ENCODE measurements around the gene EID3.
"Not testable (repeated sequence)": the region's sequence is repeated elsewhere in the genome, so short reads cannot be mapped to it uniquely, and the experiment has no call there.

EID3 gene

GRCh38 chr12:104322533-104322932, 19.0 kb downstream of the EID3 start:
- peaks cover 76% of the 10 kb centered on the region for H3K36me3 ChIP-seq (ENCODE audit: insufficient read depth, low read length)
- not testable (repeated sequence) for H3K27me3 ChIP-seq (ENCODE audit: insufficient read depth, low read length); H3K4me1 ChIP-seq (ENCODE audit: insufficient read depth, low read length); H2AFZ ChIP-seq (ENCODE audit: low read depth, low read length); H3K4me3 ChIP-seq (ENCODE audit: low read length); H3K9me3 ChIP-seq (ENCODE audit: low read length)

GRCh38 chr12:104323899-104324298, 20.4 kb downstream of the EID3 start:
- no peaks in the 10 kb centered on the region for H3K4me1 ChIP-seq (ENCODE audit: insufficient read depth, low read length)
- H3K4me3 ChIP-seq (ENCODE audit: low read length): no peak overlapping the region
- peaks cover 70% of the 10 kb centered on the region for H3K36me3 ChIP-seq (ENCODE audit: insufficient read depth, low read length)
- no peaks in the 10 kb centered on the region for H3K9me3 ChIP-seq (ENCODE audit: low read length)
- no peak overlapping the region for H2AFZ ChIP-seq (ENCODE audit: low read depth, low read length)
- no peaks in the 10 kb centered on the region for H3K27me3 ChIP-seq (ENCODE audit: insufficient read depth, low read length)

GRCh38 chr12:104328278-104328677, 24.7 kb downstream of the EID3 start:
- H2AFZ ChIP-seq (ENCODE audit: low read depth, low read length); H3K27me3 ChIP-seq (ENCODE audit: insufficient read depth, low read length); H3K4me1 ChIP-seq (ENCODE audit: insufficient read depth, low read length); H3K4me3 ChIP-seq (ENCODE audit: low read length); H3K9me3 ChIP-seq (ENCODE audit: low read length): not testable (repeated sequence)
- H3K36me3 ChIP-seq (ENCODE audit: insufficient read depth, low read length): peaks cover 49% of the 10 kb centered on the region

GRCh38 chr12:104328790-104329189, 25.3 kb downstream of the EID3 start:
- H3K4me3 ChIP-seq (ENCODE audit: low read length): no peak overlapping the region
- H3K4me1 ChIP-seq (ENCODE audit: insufficient read depth, low read length): no peaks in the 10 kb centered on the region
- H3K9me3 ChIP-seq (ENCODE audit: low read length): no peaks in the 10 kb centered on the region
- no peak overlapping the region for H2AFZ ChIP-seq (ENCODE audit: low read depth, low read length)
- H3K36me3 ChIP-seq (ENCODE audit: insufficient read depth, low read length): peaks cover 53% of the 10 kb centered on the region
- no peaks in the 10 kb centered on the region for H3K27me3 ChIP-seq (ENCODE audit: insufficient read depth, low read length)

GRCh38 chr12:104329707-104330532, 26.4 kb downstream of the EID3 start:
- no peaks in the 10 kb centered on the region for H3K9me3 ChIP-seq (ENCODE audit: low read length)
- no peak overlapping the region for H2AFZ ChIP-seq (ENCODE audit: low read depth, low read length)
- H3K27me3 ChIP-seq (ENCODE audit: insufficient read depth, low read length): no peaks in the 10 kb centered on the region
- H3K4me3 ChIP-seq (ENCODE audit: low read length): no peak overlapping the region
- no peaks in the 10 kb centered on the region for H3K4me1 ChIP-seq (ENCODE audit: insufficient read depth, low read length)
- H3K36me3 ChIP-seq (ENCODE audit: insufficient read depth, low read length): peaks cover 52% of the 10 kb centered on the region

GRCh38 chr12:104331376-104331775, 27.8 kb downstream of the EID3 start:
- Histone ChIP-seq H3K4me1 (ENCODE audit: insufficient read depth, low read length) (no peaks in the 10 kb centered on the region), H3K9me3 (ENCODE audit: low read length) (no peaks in the 10 kb centered on the region), H3K4me3 (ENCODE audit: low read length) (no peak overlapping the region), H3K27me3 (ENCODE audit: insufficient read depth, low read length) (no peaks in the 10 kb centered on the region), H3K36me3 (ENCODE audit: insufficient read depth, low read length) (peaks cover 55% of the 10 kb centered on the region), H2AFZ (ENCODE audit: low read depth, low read length) (no peak overlapping the region)

- not testable (repeated sequence) for H2AFZ ChIP-seq (ENCODE audit: low read depth, low read length); H3K9me3 ChIP-seq (ENCODE audit: low read length); H3K4me3 ChIP-seq (ENCODE audit: low read length); H3K27me3 ChIP-seq (ENCODE audit: insufficient read depth, low read length); H3K4me1 ChIP-seq (ENCODE audit: insufficient read depth, low read length)
- peaks cover 50% of the 10 kb centered on the region for H3K36me3 ChIP-seq (ENCODE audit: insufficient read depth, low read length)
These were observed 28.7 kb downstream of the EID3 start for GRCh38 chr12:104332273-104332672.

- Histone ChIP-seq H3K36me3 (ENCODE audit: insufficient read depth, low read length) (peaks cover 43% of the 10 kb centered on the region), H3K9me3 (ENCODE audit: low read length) (no peaks in the 10 kb centered on the region), H2AFZ (ENCODE audit: low read depth, low read length) (no peak overlapping the region), H3K4me1 (ENCODE audit: insufficient read depth, low read length) (no peaks in the 10 kb centered on the region), H3K4me3 (ENCODE audit: low read length) (no peak overlapping the region), H3K27me3 (ENCODE audit: insufficient read depth, low read length) (no peaks in the 10 kb centered on the region)
These were observed 30.2 kb downstream of the EID3 start for GRCh38 chr12:104333692-104334255.

- Histone ChIP-seq H3K4me3 (ENCODE audit: low read length) (no peak overlapping the region), H3K4me1 (ENCODE audit: insufficient read depth, low read length) (no peaks in the 10 kb centered on the region), H3K27me3 (ENCODE audit: insufficient read depth, low read length) (no peaks in the 10 kb centered on the region), H2AFZ (ENCODE audit: low read depth, low read length) (no peak overlapping the region), H3K9me3 (ENCODE audit: low read length) (no peaks in the 10 kb centered on the region), H3K36me3 (ENCODE audit: insufficient read depth, low read length) (peaks cover 46% of the 10 kb centered on the region)
These were observed 31.0 kb downstream of the EID3 start for GRCh38 chr12:104334581-104334980.

- no peak overlapping the region for H2AFZ ChIP-seq (ENCODE audit: low read depth, low read length)
- H3K9me3 ChIP-seq (ENCODE audit: low read length): no peaks in the 10 kb centered on the region
- H3K27me3 ChIP-seq (ENCODE audit: insufficient read depth, low read length): no peaks in the 10 kb centered on the region
- H3K4me1 ChIP-seq (ENCODE audit: insufficient read depth, low read length): no peaks in the 10 kb centered on the region
- H3K4me3 ChIP-seq (ENCODE audit: low read length): no peak overlapping the region
- peaks cover 53% of the 10 kb centered on the region for H3K36me3 ChIP-seq (ENCODE audit: insufficient read depth, low read length)
These were observed 32.6 kb downstream of the EID3 start for GRCh38 chr12:104336115-104336514.

GRCh38 chr12:104337030-104337558, 33.6 kb downstream of the EID3 start:
- Histone ChIP-seq H3K27me3 (ENCODE audit: insufficient read depth, low read length) (no peaks in the 10 kb centered on the region), H3K9me3 (ENCODE audit: low read length) (no peaks in the 10 kb centered on the region), H3K4me3 (ENCODE audit: low read length) (no peak overlapping the region), H3K4me1 (ENCODE audit: insufficient read depth, low read length) (no peaks in the 10 kb centered on the region), H3K36me3 (ENCODE audit: insufficient read depth, low read length) (peaks cover 60% of the 10 kb centered on the region), H2AFZ (ENCODE audit: low read depth, low read length) (no peak overlapping the region)

GRCh38 chr12:104339663-104340062, 36.1 kb downstream of the EID3 start:
- peaks cover 66% of the 10 kb centered on the region for H3K36me3 ChIP-seq (ENCODE audit: insufficient read depth, low read length)
- H2AFZ ChIP-seq (ENCODE audit: low read depth, low read length): no peak overlapping the region
- H3K9me3 ChIP-seq (ENCODE audit: low read length): no peaks in the 10 kb centered on the region
- no peak overlapping the region for H3K4me3 ChIP-seq (ENCODE audit: low read length)
- no peaks in the 10 kb centered on the region for H3K27me3 ChIP-seq (ENCODE audit: insufficient read depth, low read length)
- H3K4me1 ChIP-seq (ENCODE audit: insufficient read depth, low read length): no peaks in the 10 kb centered on the region

- peaks cover 64% of the 10 kb centered on the region for H3K36me3 ChIP-seq (ENCODE audit: insufficient read depth, low read length)
These were observed 36.6 kb downstream of the EID3 start for GRCh38 chr12:104340177-104340576.

More at GRCh38 chr12:104340177-104340576, 36.6 kb downstream of the EID3 start:
- Histone ChIP-seq H3K4me3 (ENCODE audit: low read length) (no peak overlapping the region), H2AFZ (ENCODE audit: low read depth, low read length) (no peak overlapping the region), H3K4me1 (ENCODE audit: insufficient read depth, low read length) (no peaks in the 10 kb centered on the region), H3K27me3 (ENCODE audit: insufficient read depth, low read length) (no peaks in the 10 kb centered on the region), H3K9me3 (ENCODE audit: low read length) (no peaks in the 10 kb centered on the region)

All from neuron (in vitro differentiated cells).